ENCODE data around the gene TMEM95. TPM values are rescaled to one million over a fixed set of nuclear protein-coding genes. Genes with fewer than 3 reads are reported as not detected.

TMEM95 gene
- polyA plus RNA-seq, 3 donors = not detected

Other genes with a start within 250 kb of the TMEM95 start
- gene ASGR2, start 240.3 kb upstream of the TMEM95 start, polyA plus RNA-seq = 1 to 10 TPM in 2 of 3 donors, under 1 TPM in 1; 0.37 to 4.3 (median 1.9) TPM
- 1 to 10 TPM; 1.0 to 3.4 (median 2.5) TPM for gene ASGR1, start 175.8 kb upstream of the TMEM95 start, polyA plus RNA-seq
- 10 to 100 TPM in 1 of 3 donors, 1 to 10 TPM in 2; 3.3 to 26.3 (median 5.5) TPM for gene DLG4, start 135.3 kb upstream of the TMEM95 start, polyA plus RNA-seq
- 100 to 1,000 TPM; 563 to 988 (median 674) TPM for gene ACADVL, start 135.2 kb upstream of the TMEM95 start, polyA plus RNA-seq
- gene DVL2, start 120.6 kb upstream of the TMEM95 start, polyA plus RNA-seq = 10 to 100 TPM in 2 of 3 donors, 1 to 10 TPM in 1; 9.9 to 31.3 (median 17.2) TPM
- gene PHF23, start 115.7 kb upstream of the TMEM95 start, polyA plus RNA-seq = 10 to 100 TPM; 11.5 to 29.4 (median 24.4) TPM
- 1,000 to 10,000 TPM in 1 of 3 donors, 100 to 1,000 TPM in 2; 485 to 1,093 (median 668) TPM for gene GABARAP, start 112.7 kb upstream of the TMEM95 start, polyA plus RNA-seq
- 10 to 100 TPM; 53.1 to 94.1 (median 91.8) TPM for gene CTDNEP1, start 103.4 kb upstream of the TMEM95 start, polyA plus RNA-seq
- gene ELP5, start 102.9 kb upstream of the TMEM95 start, polyA plus RNA-seq = 10 to 100 TPM; 19.0 to 64.1 (median 40.3) TPM
- gene CLDN7, start 92.7 kb upstream of the TMEM95 start, polyA plus RNA-seq = 10 to 100 TPM in 1 of 3 donors, 1 to 10 TPM in 2; 4.8 to 88.9 (median 6.7) TPM
- gene SLC2A4, start 73.4 kb upstream of the TMEM95 start, polyA plus RNA-seq = 10 to 100 TPM; 10.2 to 41.8 (median 31.4) TPM
- 1 to 10 TPM in 2 of 3 donors, under 1 TPM in 1; 0.95 to 6.0 (median 2.2) TPM for gene YBX2, start 60.5 kb upstream of the TMEM95 start, polyA plus RNA-seq
- 100 to 1,000 TPM; 204 to 587 (median 428) TPM for gene EIF5A, start 47.5 kb upstream of the TMEM95 start, polyA plus RNA-seq
- gene GPS2, start 39.8 kb upstream of the TMEM95 start, polyA plus RNA-seq = 10 to 100 TPM; 40.1 to 55.5 (median 47.5) TPM
- gene NEURL4, start 25.8 kb upstream of the TMEM95 start, polyA plus RNA-seq = 10 to 100 TPM; 11.8 to 25.2 (median 17.9) TPM
- gene ACAP1, start 18.6 kb upstream of the TMEM95 start, polyA plus RNA-seq = 10 to 100 TPM in 1 of 3 donors, 1 to 10 TPM in 2; 4.0 to 12.7 (median 5.2) TPM
- gene KCTD11, start 3.0 kb upstream of the TMEM95 start, polyA plus RNA-seq = 10 to 100 TPM in 1 of 3 donors, 1 to 10 TPM in 2; 6.3 to 11.2 (median 9.9) TPM
- gene TNK1, start 25.9 kb downstream of the TMEM95 start, polyA plus RNA-seq = 1 to 10 TPM; 2.1 to 8.0 (median 5.5) TPM
- 10 to 100 TPM; 15.1 to 48.2 (median 42.3) TPM for gene PLSCR3, start 39.4 kb downstream of the TMEM95 start, polyA plus RNA-seq
- 100 to 1,000 TPM in 2 of 3 donors, 10 to 100 TPM in 1; 86.0 to 252 (median 173) TPM for gene TMEM256, start 48.9 kb downstream of the TMEM95 start, polyA plus RNA-seq
- gene NLGN2, start 52.7 kb downstream of the TMEM95 start, polyA plus RNA-seq = 10 to 100 TPM in 2 of 3 donors, 1 to 10 TPM in 1; 2.9 to 11.4 (median 10.5) TPM
- not detected for gene SPEM1, start 65.2 kb downstream of the TMEM95 start, polyA plus RNA-seq
- not detected for gene SPEM2, start 70.5 kb downstream of the TMEM95 start, polyA plus RNA-seq
- not detected for gene SPEM3, start 73.7 kb downstream of the TMEM95 start, polyA plus RNA-seq
- 1 to 10 TPM in 2 of 3 donors, under 1 TPM in 1; 0.79 to 5.2 (median 1.9) TPM for gene TMEM102, start 80.3 kb downstream of the TMEM95 start, polyA plus RNA-seq
- gene FGF11, start 84.4 kb downstream of the TMEM95 start, polyA plus RNA-seq = 1 to 10 TPM in 1 of 3 donors, under 1 TPM in 2; 0.28 to 4.6 (median 0.86) TPM
- 10 to 100 TPM in 2 of 3 donors, 1 to 10 TPM in 1; 5.0 to 14.2 (median 12.7) TPM for gene CHRNB1, start 89.9 kb downstream of the TMEM95 start, polyA plus RNA-seq
- gene ZBTB4, start 124.5 kb downstream of the TMEM95 start, polyA plus RNA-seq = 10 to 100 TPM; 17.4 to 45.0 (median 32.9) TPM
- not detected for gene SLC35G6, start 126.3 kb downstream of the TMEM95 start, polyA plus RNA-seq
- 10 to 100 TPM; 20.9 to 35.4 (median 24.6) TPM for gene POLR2A, start 129.2 kb downstream of the TMEM95 start, polyA plus RNA-seq
- 100 to 1,000 TPM in 1 of 3 donors, 10 to 100 TPM in 2; 19.6 to 100 (median 49.9) TPM for gene TNFSF12, start 193.9 kb downstream of the TMEM95 start, polyA plus RNA-seq
- gene TNFSF13, start 203.6 kb downstream of the TMEM95 start, polyA plus RNA-seq = 10 to 100 TPM; 19.3 to 42.6 (median 26.5) TPM
- gene SENP3, start 206.8 kb downstream of the TMEM95 start, polyA plus RNA-seq = 10 to 100 TPM; 25.1 to 52.1 (median 43.0) TPM
- 100 to 1,000 TPM in 1 of 3 donors, 10 to 100 TPM in 2; 19.4 to 111 (median 99.0) TPM for gene CD68, start 224.5 kb downstream of the TMEM95 start, polyA plus RNA-seq
- gene MPDU1, start 228.7 kb downstream of the TMEM95 start, polyA plus RNA-seq = 10 to 100 TPM; 31.7 to 72.2 (median 50.2) TPM
- 1 to 10 TPM in 1 of 3 donors, under 1 TPM in 2; 0.21 to 2.7 (median 0.46) TPM for gene SOX15, start 234.9 kb downstream of the TMEM95 start, polyA plus RNA-seq